HepG2 (cell line): ENCODE data around the gene C22orf31. TPM values are rescaled to one million over a fixed set of nuclear protein-coding genes. Genes with fewer than 3 reads are reported as not detected.
A peak's percentile ranks its signal among the peaks of the same experiment; 100 is the strongest.

Source experiments
- BHLHE40 ChIP-seq: IDR thresholded peaks from 2 replicates; pipeline ENCODE4 v1.6.1; 2011; ENCODE audit warnings: low read length, improper control_type of control experiment
- HDAC1 ChIP-seq: sonication (generic); formaldehyde crosslinking; IDR thresholded peaks from 2 replicates; pipeline ENCODE4 v1.5.1; 2020; ENCODE audit warnings: mild to moderate bottlenecking, missing genetic modification reagents
- HDAC2 ChIP-seq: sonication (generic); formaldehyde crosslinking; IDR thresholded peaks from 2 replicates; pipeline ENCODE4 v1.4.0; 2020; ENCODE audit warnings: missing genetic modification reagents
- HHEX ChIP-seq: IDR thresholded peaks from 2 replicates; pipeline ENCODE4 v1.6.1; 2016; ENCODE audit warnings: control low read depth
- HOXA5 ChIP-seq: sonication (generic); formaldehyde crosslinking; IDR thresholded peaks from 2 replicates; pipeline ENCODE4 v1.4.0; 2020; ENCODE audit warnings: missing genetic modification reagents
- IKZF4 ChIP-seq: sonication (generic); formaldehyde crosslinking; IDR thresholded peaks from 2 replicates; pipeline ENCODE4 v1.5.1; 2020; ENCODE audit warnings: borderline replicate concordance, mild to moderate bottlenecking, low read depth, missing genetic modification reagents; ENCODE audit errors: not compliant biosample characterization
- KAT8 ChIP-seq: IDR thresholded peaks from 2 replicates; pipeline ENCODE4 v1.6.1; 2016; ENCODE audit warnings: missing genetic modification reagents, missing compliant biosample characterization
- MEIS1 ChIP-seq: sonication (generic); formaldehyde crosslinking; IDR thresholded peaks from 2 replicates; pipeline ENCODE4 v1.9.0; 2021; ENCODE audit warnings: mild to moderate bottlenecking, missing genetic modification reagents, moderate library complexity, borderline replicate concordance
- RELA ChIP-seq: sonication (generic); formaldehyde crosslinking; IDR thresholded peaks from 2 replicates; pipeline ENCODE4 v1.4.0; 2020; ENCODE audit warnings: missing genetic modification reagents
- ZNF33A ChIP-seq: sonication (generic); formaldehyde crosslinking; IDR thresholded peaks from 2 replicates; pipeline ENCODE4 v1.5.1; 2020; ENCODE audit warnings: missing genetic modification reagents, mild to moderate bottlenecking, moderate library complexity, borderline replicate concordance
- ZNF510 ChIP-seq: sonication (generic); formaldehyde crosslinking; IDR thresholded peaks from 2 replicates; pipeline ENCODE4 v1.4.0; 2020; ENCODE audit warnings: low read depth, mild to moderate bottlenecking, missing genetic modification reagents
- ZNF816 ChIP-seq: sonication (generic); formaldehyde crosslinking; IDR thresholded peaks from 2 replicates; pipeline ENCODE4 v1.8.0; 2022; ENCODE audit warnings: missing genetic modification reagents, mild to moderate bottlenecking, borderline replicate concordance
- polyA plus RNA-seq, 8 experiments: library from polyadenylated mRNA; depleted of rRNA in 3 of 8; stranded (reverse) in 7 of 8; unstranded in 1 of 8; fragments of >200 nt; fragmentation: Illumina TruSeq in 4 of 8; extraction: Trizol in 4 of 8; gene quantifications; 2 replicates each; pipeline versions ENCODE4 v1.2.1 to v1.2.3, GENCODE V29; 2011 to 2016; ENCODE audit warnings: low read depth in 4 of 8, missing spikeins in 1 of 8, mixed read lengths in 1 of 8; ENCODE audit not compliant: insufficient read depth in 1 of 8
- total RNA-seq, 5 experiments: library from RNA; depleted of rRNA; stranded (reverse); fragments of >200 nt; fragmentation: Illumina TruSeq; extraction: Trizol; gene quantifications; 2 replicates each; pipeline ENCODE4 v1.2.3, GENCODE V29; 2016; ENCODE audit warnings: low read depth in 1 of 5
- TF ChIP-seq, protein P1 (sequence below): sonication (generic); formaldehyde crosslinking; IDR thresholded peaks from 2 replicates; pipeline ENCODE4 v1.4.0; 2020; ENCODE audit warnings: missing genetic modification reagents
- TF ChIP-seq, protein P2 (sequence below): IDR thresholded peaks from 2 replicates; pipeline ENCODE4 v1.4.0; 2020; ENCODE audit warnings: mild to moderate bottlenecking, missing genetic modification reagents
- TF ChIP-seq, protein P3 (sequence below): sonication (generic); formaldehyde crosslinking; IDR thresholded peaks from 2 replicates; pipeline ENCODE4 v1.4.0; 2020; ENCODE audit warnings: missing genetic modification reagents; ENCODE audit errors: not compliant biosample characterization
- TF ChIP-seq, protein P4 (sequence below): sonication (generic); formaldehyde crosslinking; IDR thresholded peaks from 2 replicates; pipeline ENCODE4 v1.8.1; 2023; ENCODE audit warnings: mild to moderate bottlenecking, moderate library complexity, missing genetic modification reagents
- TF ChIP-seq, protein P5 (sequence below): sonication (generic); IDR thresholded peaks from 2 replicates; pipeline ENCODE4 v1.6.1; 2016; ENCODE audit warnings: low read depth, borderline replicate concordance

C22orf31 gene
- total and polyA plus RNA-seq, 2 of the 13 experiments (the other 11 are each of a cell fraction or from before 2014, with no cell fraction given) = not detected

DNA sequence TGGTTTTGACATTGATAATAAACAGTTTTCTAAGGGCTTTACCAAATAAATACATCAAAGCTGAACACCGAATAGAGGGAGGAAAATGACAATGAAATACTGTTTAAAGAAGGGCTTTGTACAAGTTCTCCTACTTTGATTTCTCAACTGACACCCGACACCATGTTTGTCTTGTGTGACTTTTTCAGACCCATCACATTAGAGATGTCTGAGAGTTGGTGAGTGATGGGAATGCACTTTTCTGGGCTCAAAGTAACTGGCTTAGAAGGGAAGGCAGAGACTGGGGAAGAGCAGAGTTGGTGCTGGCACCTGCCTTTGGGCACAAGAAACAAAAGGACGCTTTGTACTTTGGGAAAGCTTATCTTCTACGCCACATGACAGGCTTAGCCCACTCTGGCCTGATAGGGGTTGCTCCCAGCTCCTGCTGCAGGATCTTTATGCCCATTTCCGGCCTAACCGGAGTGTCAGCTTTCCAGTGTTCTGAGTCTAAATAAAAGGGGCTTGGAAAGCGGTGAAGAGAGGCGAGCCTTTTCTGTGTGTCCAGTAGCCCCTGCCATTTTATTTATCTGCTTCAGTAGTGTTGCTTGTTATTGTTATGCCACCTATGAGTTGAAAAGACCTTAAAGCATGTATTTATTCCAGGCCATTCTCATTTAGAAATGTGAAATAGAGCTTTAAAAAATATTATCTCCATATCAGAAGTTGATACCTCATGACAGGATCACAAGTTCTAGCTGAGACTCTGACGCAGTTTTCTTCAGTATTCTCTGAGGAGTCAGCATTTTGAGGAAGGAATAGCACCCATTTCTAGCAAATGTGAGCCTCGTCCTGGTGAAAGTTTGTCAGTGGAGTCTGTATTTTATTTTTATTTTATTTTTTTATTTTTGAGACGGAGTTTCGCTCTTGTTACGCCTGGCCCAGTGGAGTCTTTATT is 35.4 kb upstream of the C22orf31 start (continued):
- TF ChIP-seq IKZF4 (CRISPR knock-in tag) (no peak), MEIS1 (CRISPR knock-in tag) (0 out of 2 replicates have a peak, but pooled peaks have one; percentile 48), ZNF33A (peak; percentile 61; the same call in 1 of the 2 replicates), HHEX (CRISPR knock-in tag) (peak; percentile 75), HDAC2 (CRISPR knock-in tag) (peak; percentile 93), HDAC1 (peak; percentile 64), ZNF510 (CRISPR knock-in tag) (no peak), RELA (CRISPR knock-in tag) (no peak), HOXA5 (CRISPR knock-in tag) (no peak), KAT8 (CRISPR knock-in tag) (peak; percentile 62; the same call in 1 of the 2 replicates), BHLHE40 (peak; percentile 24; the same call in 1 of the 2 replicates), ZNF816 (CRISPR knock-in tag) (no peak; the same call in 1 of the 2 replicates)
- TF ChIP-seq, protein P1, sequence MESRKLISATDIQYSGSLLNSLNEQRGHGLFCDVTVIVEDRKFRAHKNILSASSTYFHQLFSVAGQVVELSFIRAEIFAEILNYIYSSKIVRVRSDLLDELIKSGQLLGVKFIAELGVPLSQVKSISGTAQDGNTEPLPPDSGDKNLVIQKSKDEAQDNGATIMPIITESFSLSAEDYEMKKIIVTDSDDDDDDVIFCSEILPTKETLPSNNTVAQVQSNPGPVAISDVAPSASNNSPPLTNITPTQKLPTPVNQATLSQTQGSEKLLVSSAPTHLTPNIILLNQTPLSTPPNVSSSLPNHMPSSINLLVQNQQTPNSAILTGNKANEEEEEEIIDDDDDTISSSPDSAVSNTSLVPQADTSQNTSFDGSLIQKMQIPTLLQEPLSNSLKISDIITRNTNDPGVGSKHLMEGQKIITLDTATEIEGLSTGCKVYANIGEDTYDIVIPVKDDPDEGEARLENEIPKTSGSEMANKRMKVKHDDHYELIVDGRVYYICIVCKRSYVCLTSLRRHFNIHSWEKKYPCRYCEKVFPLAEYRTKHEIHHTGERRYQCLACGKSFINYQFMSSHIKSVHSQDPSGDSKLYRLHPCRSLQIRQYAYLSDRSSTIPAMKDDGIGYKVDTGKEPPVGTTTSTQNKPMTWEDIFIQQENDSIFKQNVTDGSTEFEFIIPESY (CRISPR knock-in tag) = 0 out of 2 replicates have a peak, but pooled peaks have one; percentile 20
- TF ChIP-seq, protein P2, sequence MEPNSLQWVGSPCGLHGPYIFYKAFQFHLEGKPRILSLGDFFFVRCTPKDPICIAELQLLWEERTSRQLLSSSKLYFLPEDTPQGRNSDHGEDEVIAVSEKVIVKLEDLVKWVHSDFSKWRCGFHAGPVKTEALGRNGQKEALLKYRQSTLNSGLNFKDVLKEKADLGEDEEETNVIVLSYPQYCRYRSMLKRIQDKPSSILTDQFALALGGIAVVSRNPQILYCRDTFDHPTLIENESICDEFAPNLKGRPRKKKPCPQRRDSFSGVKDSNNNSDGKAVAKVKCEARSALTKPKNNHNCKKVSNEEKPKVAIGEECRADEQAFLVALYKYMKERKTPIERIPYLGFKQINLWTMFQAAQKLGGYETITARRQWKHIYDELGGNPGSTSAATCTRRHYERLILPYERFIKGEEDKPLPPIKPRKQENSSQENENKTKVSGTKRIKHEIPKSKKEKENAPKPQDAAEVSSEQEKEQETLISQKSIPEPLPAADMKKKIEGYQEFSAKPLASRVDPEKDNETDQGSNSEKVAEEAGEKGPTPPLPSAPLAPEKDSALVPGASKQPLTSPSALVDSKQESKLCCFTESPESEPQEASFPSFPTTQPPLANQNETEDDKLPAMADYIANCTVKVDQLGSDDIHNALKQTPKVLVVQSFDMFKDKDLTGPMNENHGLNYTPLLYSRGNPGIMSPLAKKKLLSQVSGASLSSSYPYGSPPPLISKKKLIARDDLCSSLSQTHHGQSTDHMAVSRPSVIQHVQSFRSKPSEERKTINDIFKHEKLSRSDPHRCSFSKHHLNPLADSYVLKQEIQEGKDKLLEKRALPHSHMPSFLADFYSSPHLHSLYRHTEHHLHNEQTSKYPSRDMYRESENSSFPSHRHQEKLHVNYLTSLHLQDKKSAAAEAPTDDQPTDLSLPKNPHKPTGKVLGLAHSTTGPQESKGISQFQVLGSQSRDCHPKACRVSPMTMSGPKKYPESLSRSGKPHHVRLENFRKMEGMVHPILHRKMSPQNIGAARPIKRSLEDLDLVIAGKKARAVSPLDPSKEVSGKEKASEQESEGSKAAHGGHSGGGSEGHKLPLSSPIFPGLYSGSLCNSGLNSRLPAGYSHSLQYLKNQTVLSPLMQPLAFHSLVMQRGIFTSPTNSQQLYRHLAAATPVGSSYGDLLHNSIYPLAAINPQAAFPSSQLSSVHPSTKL (CRISPR knock-in tag) = peak; percentile 96
- TF ChIP-seq, protein P3, sequence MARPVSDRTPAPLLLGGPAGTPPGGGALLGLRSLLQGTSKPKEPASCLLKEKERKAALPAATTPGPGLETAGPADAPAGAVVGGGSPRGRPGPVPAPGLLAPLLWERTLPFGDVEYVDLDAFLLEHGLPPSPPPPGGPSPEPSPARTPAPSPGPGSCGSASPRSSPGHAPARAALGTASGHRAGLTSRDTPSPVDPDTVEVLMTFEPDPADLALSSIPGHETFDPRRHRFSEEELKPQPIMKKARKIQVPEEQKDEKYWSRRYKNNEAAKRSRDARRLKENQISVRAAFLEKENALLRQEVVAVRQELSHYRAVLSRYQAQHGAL (CRISPR knock-in tag) = no peak
- TF ChIP-seq, protein P4, sequence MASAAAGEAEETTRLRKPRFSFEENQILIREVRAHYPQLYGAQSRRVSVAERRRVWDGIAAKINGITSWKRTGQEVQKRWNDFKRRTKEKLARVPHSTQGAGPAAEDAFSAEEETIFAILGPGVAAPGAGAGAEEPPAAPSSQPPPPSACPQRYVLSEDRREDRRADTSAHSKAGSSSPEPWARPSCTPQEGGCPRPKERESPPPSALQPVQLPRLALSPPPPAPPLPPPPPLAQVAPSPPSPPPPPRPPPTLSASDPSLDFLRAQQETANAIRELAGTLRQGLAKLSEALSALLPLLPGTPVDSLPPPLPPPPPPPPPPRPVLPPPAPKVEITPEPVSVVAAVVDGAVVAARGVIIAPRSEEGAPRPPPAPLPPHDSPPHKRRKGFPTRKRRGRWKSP (CRISPR knock-in tag) = 0 out of 2 replicates have a peak, but pooled peaks have one; percentile 27
- TF ChIP-seq, protein P5, sequence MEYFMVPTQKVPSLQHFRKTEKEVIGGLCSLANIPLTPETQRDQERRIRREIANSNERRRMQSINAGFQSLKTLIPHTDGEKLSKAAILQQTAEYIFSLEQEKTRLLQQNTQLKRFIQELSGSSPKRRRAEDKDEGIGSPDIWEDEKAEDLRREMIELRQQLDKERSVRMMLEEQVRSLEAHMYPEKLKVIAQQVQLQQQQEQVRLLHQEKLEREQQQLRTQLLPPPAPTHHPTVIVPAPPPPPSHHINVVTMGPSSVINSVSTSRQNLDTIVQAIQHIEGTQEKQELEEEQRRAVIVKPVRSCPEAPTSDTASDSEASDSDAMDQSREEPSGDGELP = peak; percentile 35; the same call in 1 of the 2 replicates
